ENCODE data around the gene CACNB1.
"Not testable (repeated sequence)": the region's sequence is repeated elsewhere in the genome, so short reads cannot be mapped to it uniquely, and the experiment has no call there.

CACNB1 gene

GRCh38 chr17:39181303-39181702, 16.2 kb downstream of the CACNB1 start:
- H3K9me3 Mint-ChIP-seq = no peaks in the 10 kb centered on the region
- no peaks in the 10 kb centered on the region for H3K27me3 Mint-ChIP-seq
- H3K27ac Mint-ChIP-seq = no peak overlapping the region
- peaks cover 24% of the 10 kb centered on the region for H3K36me3 Mint-ChIP-seq (ENCODE audit: low read depth)
- no peaks in the 10 kb centered on the region for H3K4me1 Mint-ChIP-seq (ENCODE audit: low read depth)
- H3K4me3 Mint-ChIP-seq = no peak overlapping the region

- H3K9me3 Mint-ChIP-seq = no peaks in the 10 kb centered on the region
- H3K4me1 Mint-ChIP-seq (ENCODE audit: low read depth) = peaks cover 4% of the 10 kb centered on the region
- no peak overlapping the region for H3K27ac Mint-ChIP-seq
- no peak overlapping the region for H3K4me3 Mint-ChIP-seq
- H3K27me3 Mint-ChIP-seq = no peaks in the 10 kb centered on the region
- peaks cover 19% of the 10 kb centered on the region for H3K36me3 Mint-ChIP-seq (ENCODE audit: low read depth)
These were observed 18.9 kb downstream of the CACNB1 start for GRCh38 chr17:39178536-39178935.

GRCh38 chr17:39177256-39177655, 20.2 kb downstream of the CACNB1 start:
- Mint-ChIP-seq H3K36me3 (ENCODE audit: low read depth) (peaks cover 11% of the 10 kb centered on the region), H3K27ac (no peak overlapping the region), H3K4me1 (ENCODE audit: low read depth) (peaks cover 4% of the 10 kb centered on the region), H3K27me3 (no peaks in the 10 kb centered on the region), H3K4me3 (no peak overlapping the region), H3K9me3 (no peaks in the 10 kb centered on the region)

GRCh38 chr17:39175695-39176093, 21.8 kb downstream of the CACNB1 start:
- H3K4me1 Mint-ChIP-seq (ENCODE audit: low read depth) = peaks cover 4% of the 10 kb centered on the region
- H3K9me3 Mint-ChIP-seq = no peaks in the 10 kb centered on the region
- H3K27ac Mint-ChIP-seq = no peak overlapping the region
- no peaks in the 10 kb centered on the region for H3K27me3 Mint-ChIP-seq
- H3K36me3 Mint-ChIP-seq (ENCODE audit: low read depth) = peaks cover 11% of the 10 kb centered on the region
- H3K4me3 Mint-ChIP-seq = no peak overlapping the region

GRCh38 chr17:39174920-39175694, 22.4 kb downstream of the CACNB1 start:
- peaks cover 11% of the 10 kb centered on the region for H3K36me3 Mint-ChIP-seq (ENCODE audit: low read depth)
- H3K4me3 Mint-ChIP-seq = no peak overlapping the region
- no peaks in the 10 kb centered on the region for H3K9me3 Mint-ChIP-seq

GRCh38 chr17:39173526-39174274, 23.8 kb downstream of the CACNB1 start:
- Mint-ChIP-seq H3K27me3 (no peaks in the 10 kb centered on the region), H3K9me3 (no peaks in the 10 kb centered on the region), H3K4me3 (no peak overlapping the region), H3K4me1 (ENCODE audit: low read depth) (peaks cover 4% of the 10 kb centered on the region), H3K36me3 (ENCODE audit: low read depth) (peaks cover 10% of the 10 kb centered on the region), H3K27ac (no peak overlapping the region)

More at GRCh38 chr17:39174920-39175694, 22.4 kb downstream of the CACNB1 start:
- no peak overlapping the region for H3K27ac Mint-ChIP-seq
- H3K4me1 Mint-ChIP-seq (ENCODE audit: low read depth) = peaks cover 4% of the 10 kb centered on the region
- no peaks in the 10 kb centered on the region for H3K27me3 Mint-ChIP-seq

- Mint-ChIP-seq H3K4me3 (no peak overlapping the region), H3K36me3 (ENCODE audit: low read depth) (peaks cover 7% of the 10 kb centered on the region), H3K9me3 (no peaks in the 10 kb centered on the region), H3K27ac (no peak overlapping the region), H3K4me1 (ENCODE audit: low read depth) (peaks cover 4% of the 10 kb centered on the region), H3K27me3 (no peaks in the 10 kb centered on the region)
These were observed 24.4 kb downstream of the CACNB1 start for GRCh38 chr17:39173080-39173479.

GRCh38 chr17:39171933-39172332, 25.5 kb downstream of the CACNB1 start:
- no peaks in the 10 kb centered on the region for H3K9me3 Mint-ChIP-seq
- H3K4me3 Mint-ChIP-seq = no peak overlapping the region
- H3K36me3 Mint-ChIP-seq (ENCODE audit: low read depth) = no peaks in the 10 kb centered on the region

GRCh38 chr17:39170558-39170957, 26.9 kb downstream of the CACNB1 start:
- no peak overlapping the region for H3K4me3 Mint-ChIP-seq
- H3K27me3 Mint-ChIP-seq = peaks cover 15% of the 10 kb centered on the region
- no peak overlapping the region for H3K27ac Mint-ChIP-seq
- H3K9me3 Mint-ChIP-seq = no peaks in the 10 kb centered on the region
- H3K4me1 Mint-ChIP-seq (ENCODE audit: low read depth) = peaks cover 13% of the 10 kb centered on the region
- no peaks in the 10 kb centered on the region for H3K36me3 Mint-ChIP-seq (ENCODE audit: low read depth)

More at GRCh38 chr17:39171933-39172332, 25.5 kb downstream of the CACNB1 start:
- peaks cover 13% of the 10 kb centered on the region for H3K4me1 Mint-ChIP-seq (ENCODE audit: low read depth)
- no peak overlapping the region for H3K27ac Mint-ChIP-seq
- H3K27me3 Mint-ChIP-seq = peaks cover 5% of the 10 kb centered on the region

GRCh38 chr17:39170109-39170508, 27.4 kb downstream of the CACNB1 start:
- no peaks in the 10 kb centered on the region for H3K9me3 Mint-ChIP-seq

GRCh38 chr17:39169518-39169917, 28.0 kb downstream of the CACNB1 start:
- no peak overlapping the region for H3K4me3 Mint-ChIP-seq
- H3K27me3 Mint-ChIP-seq = peaks cover 21% of the 10 kb centered on the region
- no peaks in the 10 kb centered on the region for H3K36me3 Mint-ChIP-seq (ENCODE audit: low read depth)
- no peaks in the 10 kb centered on the region for H3K9me3 Mint-ChIP-seq
- peaks cover 17% of the 10 kb centered on the region for H3K4me1 Mint-ChIP-seq (ENCODE audit: low read depth)
- no peak overlapping the region for H3K27ac Mint-ChIP-seq

More at GRCh38 chr17:39170109-39170508, 27.4 kb downstream of the CACNB1 start:
- Mint-ChIP-seq H3K27ac (no peak overlapping the region), H3K4me1 (ENCODE audit: low read depth) (peaks cover 13% of the 10 kb centered on the region), H3K4me3 (no peak overlapping the region), H3K27me3 (peaks cover 15% of the 10 kb centered on the region), H3K36me3 (ENCODE audit: low read depth) (no peaks in the 10 kb centered on the region)

- no peaks in the 10 kb centered on the region for H3K36me3 Mint-ChIP-seq (ENCODE audit: low read depth)
- no peaks in the 10 kb centered on the region for H3K9me3 Mint-ChIP-seq
- H3K27ac Mint-ChIP-seq = no peak overlapping the region
- H3K4me1 Mint-ChIP-seq (ENCODE audit: low read depth) = peaks cover 18% of the 10 kb centered on the region
- peaks cover 21% of the 10 kb centered on the region for H3K27me3 Mint-ChIP-seq
- H3K4me3 Mint-ChIP-seq = no peak overlapping the region
These were observed 28.4 kb downstream of the CACNB1 start for GRCh38 chr17:39169101-39169500.

GRCh38 chr17:39168503-39168902, 29.0 kb downstream of the CACNB1 start:
- H3K9me3 Mint-ChIP-seq; H3K4me3 Mint-ChIP-seq; H3K27ac Mint-ChIP-seq; H3K36me3 Mint-ChIP-seq (ENCODE audit: low read depth): not testable (repeated sequence)
- peaks cover 18% of the 10 kb centered on the region for H3K4me1 Mint-ChIP-seq (ENCODE audit: low read depth)
- peaks cover 21% of the 10 kb centered on the region for H3K27me3 Mint-ChIP-seq

GRCh38 chr17:39167476-39167875, 30.0 kb downstream of the CACNB1 start:
- no peak overlapping the region for H3K4me3 Mint-ChIP-seq
- H3K36me3 Mint-ChIP-seq (ENCODE audit: low read depth) = no peaks in the 10 kb centered on the region

More at GRCh38 chr17:39167476-39167875, 30.0 kb downstream of the CACNB1 start:
- H3K4me1 Mint-ChIP-seq (ENCODE audit: low read depth) = peaks cover 18% of the 10 kb centered on the region
- peaks cover 21% of the 10 kb centered on the region for H3K27me3 Mint-ChIP-seq
- no peak overlapping the region for H3K27ac Mint-ChIP-seq
- no peaks in the 10 kb centered on the region for H3K9me3 Mint-ChIP-seq

Data from stimulated activated naive CD8-positive, alpha-beta T cell treated with anti-CD3 and anti-CD28 coated beads, Interleukin-15, Interleukin-2, amounts not matched to agents 100 ng/mL and 50 ng/mL, for 24 hours (primary cell).